GM21447 (cell line): ENCODE data around the gene IGSF5.
"Not testable (repeated sequence)": the region's sequence is repeated elsewhere in the genome, so short reads cannot be mapped to it uniquely, and the experiment has no call there.

ENCODE experiments used
- ATAC-seq: cut with Tn5 transposase; IDR thresholded peaks from one replicate; pipeline ENCODE4 v1.9.1; 2021; ENCODE audit not compliant: unreplicated experiment

Gene IGSF5

GRCh38 chr21:39737376-39738000 lies 7.5 kb upstream of the IGSF5 start:
- no peak for ATAC-seq

GRCh38 chr21:39738566-39738965 lies 6.4 kb upstream of the IGSF5 start:
- no peak for ATAC-seq

GRCh38 chr21:39739531-39739930 lies 5.5 kb upstream of the IGSF5 start:
- not testable (repeated sequence) for ATAC-seq

GRCh38 chr21:39742561-39742960 lies 2.4 kb upstream of the IGSF5 start:
- ATAC-seq, result not testable (repeated sequence)

GRCh38 chr21:39745332-39745731 lies 349 bp downstream of the IGSF5 start:
- ATAC-seq, result not testable (repeated sequence)

- no peak for ATAC-seq
Measured at GRCh38 chr21:39750670-39751069, 5.7 kb downstream of the IGSF5 start.

- ATAC-seq, result no peak
Measured at GRCh38 chr21:39754811-39755210, 9.8 kb downstream of the IGSF5 start.

GRCh38 chr21:39756285-39756684 lies 11.3 kb downstream of the IGSF5 start:
- ATAC-seq, result no peak

GRCh38 chr21:39763272-39763970 lies 18.4 kb downstream of the IGSF5 start:
- no peak for ATAC-seq

- ATAC-seq, result no peak
Measured at GRCh38 chr21:39774227-39774626, 29.2 kb downstream of the IGSF5 start.

GRCh38 chr21:39775816-39776215 lies 30.8 kb downstream of the IGSF5 start:
- ATAC-seq, result no peak

GRCh38 chr21:39776589-39776988 lies 31.6 kb downstream of the IGSF5 start:
- no peak for ATAC-seq

GRCh38 chr21:39781331-39781730 lies 36.3 kb downstream of the IGSF5 start:
- ATAC-seq, result no peak

GRCh38 chr21:39788383-39788782 lies 43.4 kb downstream of the IGSF5 start:
- no peak for ATAC-seq

GRCh38 chr21:39796466-39796865 lies 51.5 kb downstream of the IGSF5 start:
- ATAC-seq, result no peak

GRCh38 chr21:39799178-39799577 lies 54.2 kb downstream of the IGSF5 start:
- ATAC-seq, result no peak

- no peak for ATAC-seq
Measured at GRCh38 chr21:39800311-39800710, 55.3 kb downstream of the IGSF5 start.

- no peak for ATAC-seq
Measured at GRCh38 chr21:39802217-39802616, 57.2 kb downstream of the IGSF5 start.

GRCh38 chr21:39803393-39803792 lies 58.4 kb downstream of the IGSF5 start:
- no peak for ATAC-seq

GRCh38 chr21:39804240-39804639 lies 59.3 kb downstream of the IGSF5 start:
- no peak for ATAC-seq

GRCh38 chr21:39805983-39806382 lies 61.0 kb downstream of the IGSF5 start:
- ATAC-seq, result no peak

GRCh38 chr21:39807738-39808137 lies 62.8 kb downstream of the IGSF5 start:
- no peak for ATAC-seq

- ATAC-seq, result no peak
Measured at GRCh38 chr21:39809936-39810335, 65.0 kb downstream of the IGSF5 start.
